ENCODE results near the gene PLCB3. TPM values are rescaled to one million over a fixed set of nuclear protein-coding genes. Genes with fewer than 3 reads are reported as not detected.

Gene PLCB3
- total and polyA plus RNA-seq, 8 donors: 5.7 to 13.1 (median 6.9) TPM

- FAIRE-seq (no peak), ATAC-seq (no peak), DNase-seq (peak in 3 of 6 donors; percentile 39 to 46 (median 41))
- peaks cover 8 to 44% (median 21%) of the 10 kb centered on the region in 3 donors for H3K4me1 ChIP-seq
- H3K36me3 ChIP-seq: no peaks in the 10 kb centered on the region
- H3K27me3 ChIP-seq: no peaks in the 10 kb centered on the region
- intact Hi-C loops (cut with DNase I): no loop called here
- H3K9me3 ChIP-seq: no peaks in the 10 kb centered on the region
- TF ChIP-seq CTCF (IDR thresholded peaks at IDR 0.05): no peak
- 70 to 76% methylated on average over 12 of the region's 12 CpGs for whole genome bisulfite sequencing, 2 donors
- peak overlapping the region in 1 of 4 donors; percentile 69 for H3K4me3 ChIP-seq
- H3K27ac ChIP-seq: peak overlapping the region; percentile 86 to 95 (median 90)
These were observed 22.1 kb upstream of the PLCB3 start for GRCh38 chr11:64229090-64229743.

DNA sequence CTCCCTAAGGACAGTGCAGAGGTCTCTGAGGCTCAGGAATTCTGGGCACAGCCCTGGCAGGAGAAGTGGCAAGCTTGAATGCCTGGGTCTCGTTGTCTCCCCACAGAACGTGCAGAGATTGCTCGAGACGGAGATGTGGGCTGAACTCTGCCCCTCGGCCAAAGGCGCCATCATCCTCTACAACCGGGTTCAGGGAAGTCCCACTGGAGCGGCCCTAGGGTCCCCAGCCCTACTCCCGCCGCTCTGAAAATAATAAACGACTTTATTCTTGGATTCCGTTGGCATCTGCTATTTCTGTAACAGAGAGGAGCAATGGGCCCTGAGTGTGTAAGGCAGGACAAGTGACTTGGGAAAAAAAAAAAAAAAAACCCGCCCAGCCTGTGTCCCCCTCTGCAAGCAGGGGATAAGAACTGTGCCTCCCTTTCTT is 21.6 kb upstream of the PLCB3 start:
- peaks cover 8 to 44% (median 20%) of the 10 kb centered on the region in 3 donors for H3K4me1 ChIP-seq
- WGBS, 2 donors: 29 to 31% methylated on average over 13 of the region's 13 CpGs
- no peaks in the 10 kb centered on the region for H3K36me3 ChIP-seq
- no peak for ATAC-seq
- no peaks in the 10 kb centered on the region for H3K9me3 ChIP-seq
- peak overlapping the region; percentile 86 to 95 (median 90) for H3K27ac ChIP-seq
- peak overlapping the region; percentile 50 to 81 (median 68) for H3K4me3 ChIP-seq
- no peak for FAIRE-seq
- intact Hi-C loops (cut with DNase I): no loop called here
- TF ChIP-seq CTCF (IDR thresholded peaks at IDR 0.05): no peak
- no peaks in the 10 kb centered on the region for H3K27me3 ChIP-seq
- DNase-seq: peak in 1 of 6 donors; percentile 38

DNA sequence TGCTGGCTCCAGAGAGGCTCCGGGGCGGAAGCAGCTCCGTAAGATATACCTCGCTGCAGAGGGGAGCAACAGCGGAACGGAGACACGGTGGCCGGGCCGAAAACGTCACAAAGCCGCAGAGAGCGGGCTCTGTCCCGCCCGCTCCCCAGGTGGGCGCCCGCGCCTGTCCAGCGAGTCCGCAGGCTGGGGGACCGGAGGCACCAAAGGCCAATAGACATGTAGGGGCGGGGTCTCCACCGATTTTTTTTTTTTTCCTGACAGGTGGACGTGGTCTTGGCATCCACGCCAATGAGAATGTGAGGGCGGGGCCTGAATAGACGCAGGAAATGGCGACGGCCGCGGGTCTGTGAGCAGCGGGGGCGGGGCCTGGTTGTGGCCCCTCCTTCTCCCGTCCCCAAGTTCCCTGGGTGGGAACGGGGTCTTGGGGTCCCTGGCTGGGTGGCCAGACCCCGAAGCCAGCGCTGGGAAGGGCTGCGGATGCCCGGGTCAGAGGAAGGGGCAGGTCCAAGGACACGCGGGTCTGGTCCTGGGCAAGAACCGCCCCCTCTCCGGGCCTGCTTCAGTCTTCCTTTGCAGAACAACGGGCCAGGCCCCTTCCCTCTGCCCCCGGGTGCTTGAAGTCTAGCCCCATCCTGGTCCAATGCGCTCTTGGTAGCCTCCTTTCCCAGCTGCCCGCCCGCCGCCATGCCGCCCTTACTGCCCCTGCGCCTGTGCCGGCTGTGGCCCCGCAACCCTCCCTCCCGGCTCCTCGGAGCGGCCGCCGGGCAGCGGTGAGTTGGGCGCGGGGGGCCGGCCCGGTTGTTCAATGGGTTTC is 21.0 kb upstream of the PLCB3 start, which contains the start of gene DNAJC4:
Gene DNAJC4 (plus strand): TSS at position 378 of the 814 bp plus-strand sequence. CDS start 307 bp downstream, at position 685.
- intact Hi-C loops (cut with DNase I): no loop called here
- Histone ChIP-seq H3K9me3 (no peaks in the 10 kb centered on the region), H3K4me1 (peaks cover 11 to 40% (median 14%) of the 10 kb centered on the region in 3 donors), H3K36me3 (no peaks in the 10 kb centered on the region), H3K4me3 (peak within 1 kb of the TSS; percentile 50 to 81 (median 68)), H3K27me3 (no peaks in the 10 kb centered on the region), H3K27ac (peak within 1 kb of the TSS; percentile 86 to 95 (median 90))
- DNase-seq (peak; percentile 92 to 96 (median 94)), FAIRE-seq (no peak), ATAC-seq (peak; percentile 53 to 73 (median 66))
- TF ChIP-seq CTCF (IDR thresholded peaks at IDR 0.05): no peak
- WGBS, 2 donors: 0% methylated on average over 61 to 62 of the region's 62 CpGs

DNA sequence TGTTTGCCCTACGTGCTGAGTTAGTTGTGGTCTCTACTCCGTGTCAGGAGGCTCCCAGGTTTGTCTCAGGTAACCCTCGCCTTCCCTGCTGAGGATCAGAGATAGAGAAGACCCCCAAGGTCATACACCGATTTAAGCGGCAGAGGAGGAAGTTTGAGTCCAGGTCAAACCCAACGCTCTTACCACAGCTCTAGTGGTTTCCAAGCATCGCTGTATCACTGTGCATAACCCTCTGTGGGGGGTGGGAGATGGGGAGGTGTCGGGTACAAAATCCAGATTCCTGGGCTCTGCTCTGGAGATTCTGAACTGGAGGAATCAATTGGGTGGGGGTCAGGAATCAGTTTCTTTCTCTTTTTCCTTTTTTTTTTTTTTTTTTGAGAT is 20.4 kb upstream of the PLCB3 start:
- H3K27me3 ChIP-seq: no peaks in the 10 kb centered on the region
- H3K9me3 ChIP-seq: no peaks in the 10 kb centered on the region
- intact Hi-C loops (cut with DNase I): no loop called here
- DNase-seq (no peak), FAIRE-seq (no peak), ATAC-seq (no peak)
- H3K27ac ChIP-seq: peak overlapping the region; percentile 86 to 95 (median 90)
- H3K36me3 ChIP-seq: no peaks in the 10 kb centered on the region
- TF ChIP-seq CTCF (IDR thresholded peaks at IDR 0.05): no peak
- H3K4me1 ChIP-seq: peaks cover 14 to 45% (median 14%) of the 10 kb centered on the region in 3 donors
- 2 to 5% methylated on average over 8 of the region's 8 CpGs for WGBS, 2 donors
- H3K4me3 ChIP-seq: peak overlapping the region; percentile 50 to 81 (median 68)
